Panc1 (cell line): ENCODE measurements around the gene KMT2A.

Experiments
- CTCF ChIP-seq: fragments of 450-650 bp; IDR thresholded peaks from 2 replicates; pipeline ENCODE4 v1.5.1; 2017; ENCODE audit warnings: mild to moderate bottlenecking
- POLR2AphosphoS5 ChIP-seq: IDR thresholded peaks from 2 replicates; pipeline ENCODE4 v1.6.1; 2012; ENCODE audit warnings: mild to moderate bottlenecking, low read depth, low read length, moderate library complexity
- REST ChIP-seq, 2 experiments: IDR thresholded peaks; 2 replicates each; pipeline ENCODE4 v1.6.1; 2011 to 2012; ENCODE audit warnings: low read depth in 2 of 2, control low read depth in 1 of 2, low read length in 1 of 2, mild to moderate bottlenecking in 1 of 2, moderate library complexity in 1 of 2; ENCODE audit not compliant: insufficient read depth in 1 of 2
- SIN3A ChIP-seq: IDR thresholded peaks from 2 replicates; pipeline ENCODE4 v1.6.1; 2012; ENCODE audit warnings: low read depth, mild to moderate bottlenecking, low read length, moderate library complexity, borderline replicate concordance; ENCODE audit not compliant: insufficient read depth

- TF ChIP-seq CTCF (no peak), POLR2AphosphoS5 (no peak), REST (IDR thresholded peaks at IDR 0.05; ENCODE audit: insufficient read depth in 1 of 2, low read depth in 2 of 2, low read length in 1 of 2) (no peak), SIN3A (no peak)
These were observed 85.6 kb downstream of the KMT2A start for GRCh38 chr11:118521892-118522311.
